ENCODE measurements around the gene SFXN4. TPM values are rescaled to one million over a fixed set of nuclear protein-coding genes. Genes with fewer than 3 reads are reported as not detected.

The SFXN4 gene
- total and polyA plus RNA-seq, 9 of the 15 experiments (the other 6 are each of a cell fraction or from before 2014, with no cell fraction given), result 40.1 to 97.8 (median 54.5) TPM

DNA sequence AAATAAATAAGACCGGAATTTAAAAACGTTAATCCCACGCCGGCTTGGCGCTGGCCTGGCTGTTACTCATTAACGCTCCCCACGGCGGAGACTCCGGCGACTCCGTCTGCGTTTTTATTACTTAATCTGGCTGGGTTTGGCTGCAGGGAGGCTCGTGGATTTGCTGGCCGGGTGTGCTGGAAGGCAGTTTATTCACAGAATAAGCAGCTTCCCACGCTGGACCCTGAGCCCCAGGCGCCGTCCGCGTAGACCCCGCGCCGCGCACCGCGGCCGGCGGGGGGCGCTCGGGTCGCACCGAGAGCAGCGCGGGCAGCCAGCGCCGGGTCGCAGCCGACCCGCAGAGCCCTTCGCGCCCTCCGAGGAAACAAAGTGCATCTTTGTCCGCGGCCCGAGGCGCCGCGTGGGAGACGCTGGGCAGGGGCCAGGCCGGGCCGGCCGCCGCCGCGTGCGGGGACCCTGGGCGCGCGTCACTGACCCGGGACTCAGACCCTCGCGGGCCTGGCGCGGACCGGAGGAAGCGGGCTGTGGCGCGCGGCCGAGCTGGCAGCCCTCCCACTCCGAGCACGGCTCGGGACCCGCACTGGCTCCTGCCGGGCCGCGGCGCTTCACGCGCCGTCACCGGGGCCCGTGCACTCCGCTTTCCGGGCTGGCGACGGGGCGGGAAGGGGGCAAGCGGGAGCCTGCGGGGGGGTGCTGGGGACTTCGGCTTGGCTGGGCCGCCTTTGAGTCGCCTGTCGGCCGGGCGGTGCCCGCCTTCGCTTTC, 41.3 kb upstream of the SFXN4 start:
- Histone ChIP-seq H3K9ac (ENCODE audit: insufficient read depth in 1 of 2, low read depth in 2 of 2, low read length in 2 of 2) (peak overlapping the region; percentile 64 to 91), H4K20me1 (replicated peaks; ENCODE audit: control insufficient read depth, insufficient read depth, low read length) (no peaks in the 10 kb centered on the region), H3K4me2 (ENCODE audit: insufficient read depth, low read length) (peak overlapping the region; percentile 68; the same call in 1 of the 2 replicates), H3K4me3 (peak overlapping the region; percentile 71), H3K27ac (ENCODE audit: extremely low read depth, low read depth, low read length) (peak overlapping the region; percentile 80), H3K4me1 (replicated peaks in 1 of 2; ENCODE audit: control insufficient read depth in 2 of 2, insufficient read depth in 2 of 2, low read length in 2 of 2) (peaks cover 7 to 20% of the 10 kb centered on the region in 2 experiments), H3K79me2 (ENCODE audit: control insufficient read depth, insufficient read depth, low read length) (no peaks in the 10 kb centered on the region), H3K9me3 (replicated peaks; ENCODE audit: control insufficient read depth, insufficient read depth, low read depth, low read length) (no peaks in the 10 kb centered on the region), H2AFZ (ENCODE audit: low read depth, low read length) (peak overlapping the region; percentile 90), H3K27me3 (ENCODE audit: control insufficient read depth in 2 of 2, insufficient read depth in 2 of 2, low read length in 2 of 2) (no peaks in the 10 kb centered on the region), H3K9me1 (ENCODE audit: control insufficient read depth, insufficient read depth, low read length) (no peaks in the 10 kb centered on the region), H3K36me3 (ENCODE audit: control insufficient read depth, insufficient read depth, low read length) (no peaks in the 10 kb centered on the region)
- in situ Hi-C loops (cut with MboI) (no loop called here), intact Hi-C loops (cut with micrococcal nuclease) (loop anchor here (2.0 to 5.0 kb wide), 4 partner anchors 92 to 336 kb away; partner anchors contain the start of gene RGS10)
- BruUV-seq (replicated peaks), result no TSS peak
- 3% methylated on average over 47 of the region's 97 CpGs for WGBS (ENCODE audit: insufficient coverage, low coverage, missing lambda C conversion rate)
- POLR2A ChIA-PET, result interaction anchor here (0.6 to 1.8 kb wide), 7 partner anchors 12 to 512 kb away, joined by 3 to 7 read pairs (median 3); no protein-coding TSS in a partner anchor
- FAIRE-seq, result no peak
- CTCF ChIA-PET (ENCODE audit: low intra/inter-chr PET ratio), result interaction anchor here (0.7 to 1.0 kb wide), 4 partner anchors 209 to 238 kb away, joined by 3 to 4 read pairs (median 4); no protein-coding TSS in a partner anchor
- ATAC-seq, result peak; percentile 82
- peak; percentile 70 to 77 (median 75) for DNase-seq (ENCODE audit: extremely low read depth in 1 of 4, low spot score in 3 of 4)
- TF ChIP-seq USF2 (CRISPR knock-in tag; IDR thresholded peaks at IDR 0.05) (no peak), KLF10 (CRISPR knock-in tag; IDR thresholded peaks at IDR 0.05) (no peak), SIN3B (IDR thresholded peaks at IDR 0.05; ENCODE audit: low read depth) (0 out of 2 replicates have a peak, but pooled peaks have one; percentile 44), BRCA1 (IDR thresholded peaks at IDR 0.05) (no peak), BRCA1 (CRISPR knock-in tag; IDR thresholded peaks at IDR 0.05) (no peak), ZBTB7A (IDR thresholded peaks at IDR 0.05; ENCODE audit: borderline replicate concordance, control insufficient read depth, low read depth, low read length) (peak; percentile 87), CBFA2T3 (IDR thresholded peaks at IDR 0.05) (no peak), ZNF79 (CRISPR knock-in tag; IDR thresholded peaks at IDR 0.05; ENCODE audit: low read depth) (no peak), RFX5 (IDR thresholded peaks at IDR 0.05; ENCODE audit: low read depth, low read length) (no peak), ZNF780A (CRISPR knock-in tag; IDR thresholded peaks at IDR 0.05) (no peak), RFX7 (CRISPR knock-in tag; IDR thresholded peaks at IDR 0.05) (no peak), PCBP2 (IDR thresholded peaks at IDR 0.05; ENCODE audit: low read depth, low read length, poor library complexity, severe bottlenecking) (no peak), TBP (optimal IDR thresholded peaks at IDR 0.05; ENCODE audit: low read depth, low read length) (no peak), SAFB2 (IDR thresholded peaks at IDR 0.05; ENCODE audit: borderline replicate concordance, low read depth, low read length, severe bottlenecking) (no peak)
- TF ChIP-seq, protein P1, sequence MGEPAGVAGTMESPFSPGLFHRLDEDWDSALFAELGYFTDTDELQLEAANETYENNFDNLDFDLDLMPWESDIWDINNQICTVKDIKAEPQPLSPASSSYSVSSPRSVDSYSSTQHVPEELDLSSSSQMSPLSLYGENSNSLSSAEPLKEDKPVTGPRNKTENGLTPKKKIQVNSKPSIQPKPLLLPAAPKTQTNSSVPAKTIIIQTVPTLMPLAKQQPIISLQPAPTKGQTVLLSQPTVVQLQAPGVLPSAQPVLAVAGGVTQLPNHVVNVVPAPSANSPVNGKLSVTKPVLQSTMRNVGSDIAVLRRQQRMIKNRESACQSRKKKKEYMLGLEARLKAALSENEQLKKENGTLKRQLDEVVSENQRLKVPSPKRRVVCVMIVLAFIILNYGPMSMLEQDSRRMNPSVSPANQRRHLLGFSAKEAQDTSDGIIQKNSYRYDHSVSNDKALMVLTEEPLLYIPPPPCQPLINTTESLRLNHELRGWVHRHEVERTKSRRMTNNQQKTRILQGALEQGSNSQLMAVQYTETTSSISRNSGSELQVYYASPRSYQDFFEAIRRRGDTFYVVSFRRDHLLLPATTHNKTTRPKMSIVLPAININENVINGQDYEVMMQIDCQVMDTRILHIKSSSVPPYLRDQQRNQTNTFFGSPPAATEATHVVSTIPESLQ (CRISPR knock-in tag; IDR thresholded peaks at IDR 0.05), result no peak
- TF ChIP-seq, protein P2, sequence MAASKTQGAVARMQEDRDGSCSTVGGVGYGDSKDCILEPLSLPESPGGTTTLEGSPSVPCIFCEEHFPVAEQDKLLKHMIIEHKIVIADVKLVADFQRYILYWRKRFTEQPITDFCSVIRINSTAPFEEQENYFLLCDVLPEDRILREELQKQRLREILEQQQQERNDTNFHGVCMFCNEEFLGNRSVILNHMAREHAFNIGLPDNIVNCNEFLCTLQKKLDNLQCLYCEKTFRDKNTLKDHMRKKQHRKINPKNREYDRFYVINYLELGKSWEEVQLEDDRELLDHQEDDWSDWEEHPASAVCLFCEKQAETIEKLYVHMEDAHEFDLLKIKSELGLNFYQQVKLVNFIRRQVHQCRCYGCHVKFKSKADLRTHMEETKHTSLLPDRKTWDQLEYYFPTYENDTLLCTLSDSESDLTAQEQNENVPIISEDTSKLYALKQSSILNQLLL (CRISPR knock-in tag; IDR thresholded peaks at IDR 0.05; ENCODE audit: borderline replicate concordance), result no peak
